Left lung (tissue), 10 donors: ENCODE results near the gene KHDC4. TPM values are rescaled to one million over a fixed set of nuclear protein-coding genes. Genes with fewer than 3 reads are reported as not detected.

Source experiments
- ATAC-seq: fragments of 200-7000 bp; cut with Tn5 transposase; one replicate; pipeline ENCODE4 v1.9.1; 2020; ENCODE audit warnings: moderate library complexity
- DNase-seq, 4 donors: peaks; one replicate each; pipeline ENCODE4 v3.0.0-alpha.2; 2013 to 2020
- H3K27ac ChIP-seq, 2 donors: fragments of 200-600 bp; sonication (generic) in 1 of 2; one replicate each; pipeline versions ENCODE4 v1.5.0 to v1.8.0; 2020 to 2021
- H3K27me3 ChIP-seq, 2 donors: fragments of 200-600 bp; sonication (generic) in 1 of 2; one replicate each; pipeline versions ENCODE4 v1.5.0 to v1.8.0; 2020 to 2021
- H3K36me3 ChIP-seq, 2 donors: fragments of 200-600 bp; sonication (generic) in 1 of 2; one replicate each; pipeline versions ENCODE4 v1.5.0 to v1.8.0; 2020 to 2021
- H3K4me1 ChIP-seq, 2 donors: fragments of 200-600 bp; one replicate each; pipeline ENCODE4 v1.8.0; 2021
- H3K4me3 ChIP-seq, 2 donors: fragments of 200-600 bp; sonication (generic) in 1 of 2; one replicate each; pipeline versions ENCODE4 v1.5.0 to v1.8.0; 2020 to 2021; ENCODE audit warnings: mild to moderate bottlenecking in 1 of 2
- H3K9me3 ChIP-seq, 2 donors: fragments of 200-600 bp; sonication (generic) in 1 of 2; one replicate each; pipeline versions ENCODE4 v1.5.0 to v1.8.0; 2020 to 2021
- CTCF ChIP-seq, 2 donors: fragments of 200-600 bp; sonication (generic) in 1 of 2; IDR thresholded peaks; one replicate each; pipeline versions ENCODE4 v1.5.0 to v1.8.0; 2021; ENCODE audit warnings: antibody characterized with exemption in 2 of 2
- intact Hi-C, 2 donors: fragments of 100-400 bp; cut with DNase I; formaldehyde crosslinking; loops; one replicate each; pipeline versions ENCODE4 v1.11.2 to v1.14.2; 2022
- polyA plus RNA-seq, 6 donors: library from polyadenylated mRNA; unstranded; fragments of 120-200 nt; gene quantifications; one replicate each; pipeline ENCODE4 v1.2.1, GENCODE V29; 2013; ENCODE audit not compliant: insufficient read length in 6 of 6
- total RNA-seq, 2 donors: library from RNA; stranded (reverse); fragmentation: NEBNext Ultra II Directional; extraction: Animal tissue kit (Norgen Biotek cat#: 25700); gene quantifications; one replicate each; pipeline ENCODE4 v1.2.1, GENCODE V29; 2021
- donor health status: DM: no; HTN: yes; CAD: no.
- donor health status: DM: no; HTN: no; CAD: no.

Gene KHDC4
- total and polyA plus RNA-seq, 8 donors = 38.2 to 86.8 (median 72.6) TPM

DNA sequence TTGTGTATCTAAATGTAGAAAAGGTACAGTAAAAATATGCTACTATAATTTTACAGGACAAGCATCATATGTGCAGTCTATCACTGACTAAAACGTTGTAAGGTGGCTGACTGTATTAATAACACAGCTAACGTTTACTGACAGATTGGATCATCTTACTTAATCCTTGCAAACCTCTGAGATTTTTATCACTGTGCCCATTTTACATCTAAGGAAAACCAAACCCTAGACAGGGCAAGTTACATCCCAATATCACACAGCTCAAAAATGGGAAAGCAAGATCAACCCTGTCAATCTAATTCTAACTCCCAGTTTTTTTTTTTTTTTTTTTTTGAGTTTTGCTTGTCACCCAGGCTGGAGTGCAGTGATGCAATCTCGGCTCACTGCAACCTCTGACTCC lies 15.6 kb downstream of the KHDC4 start:
- no peaks in the 10 kb centered on the region for H3K27me3 ChIP-seq
- H3K4me3 ChIP-seq = no peak overlapping the region
- TF ChIP-seq CTCF (IDR thresholded peaks at IDR 0.05) = no peak
- H3K27ac ChIP-seq = no peak overlapping the region
- intact Hi-C loops = no loop called here
- no peaks in the 10 kb centered on the region for H3K4me1 ChIP-seq
- no peak for DNase-seq
- H3K9me3 ChIP-seq = no peaks in the 10 kb centered on the region
- peaks cover 9 to 100% of the 10 kb centered on the region in 2 donors for H3K36me3 ChIP-seq
- no peak for ATAC-seq

DNA sequence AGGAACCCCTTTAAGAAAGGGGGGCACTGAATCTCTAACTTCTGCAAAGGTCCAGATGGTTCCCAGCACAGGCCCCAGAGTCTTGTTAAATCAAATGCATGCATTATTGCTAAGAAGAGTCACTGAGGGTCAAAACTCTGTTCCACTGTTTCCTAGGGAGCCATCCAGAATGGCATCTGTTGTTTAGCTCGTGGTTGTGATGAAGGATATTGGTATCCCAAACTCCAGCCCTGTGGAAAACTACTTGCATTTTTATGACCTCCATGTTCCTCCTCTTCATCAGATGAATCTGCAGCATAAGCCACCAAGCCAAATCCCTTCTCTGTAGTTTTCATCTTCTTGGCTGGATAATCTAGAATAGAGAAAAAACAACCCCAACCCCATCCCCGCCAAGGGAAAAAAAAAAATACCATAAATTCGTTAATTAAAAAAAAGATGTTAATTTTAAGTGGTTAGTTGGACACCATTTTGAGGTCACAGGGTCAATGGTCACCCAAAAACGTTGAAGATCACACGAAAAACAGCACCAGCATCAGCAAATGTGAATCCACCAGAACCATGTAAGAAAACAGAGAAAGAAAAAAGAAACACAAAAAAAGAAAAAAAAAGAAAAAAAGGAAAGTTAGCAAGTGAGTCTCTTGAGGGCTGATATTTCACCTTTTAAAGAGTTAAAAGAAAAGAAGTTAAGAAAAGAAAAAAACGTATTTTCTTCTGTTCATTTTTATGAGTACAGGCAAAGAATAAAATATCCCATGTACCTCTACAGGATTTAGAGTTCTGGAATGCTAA lies 20.1 kb downstream of the KHDC4 start:
- intact Hi-C loops = no loop called here
- ATAC-seq = no peak
- no peak for DNase-seq
- no peak overlapping the region for H3K27ac ChIP-seq
- peaks cover 4 to 26% of the 10 kb centered on the region in 2 donors for H3K4me1 ChIP-seq
- H3K36me3 ChIP-seq = peaks cover 0 to 79% of the 10 kb centered on the region in 2 donors
- H3K27me3 ChIP-seq = no peaks in the 10 kb centered on the region
- no peak for TF ChIP-seq CTCF (IDR thresholded peaks at IDR 0.05)
- H3K4me3 ChIP-seq = no peak overlapping the region
- H3K9me3 ChIP-seq = no peaks in the 10 kb centered on the region

DNA sequence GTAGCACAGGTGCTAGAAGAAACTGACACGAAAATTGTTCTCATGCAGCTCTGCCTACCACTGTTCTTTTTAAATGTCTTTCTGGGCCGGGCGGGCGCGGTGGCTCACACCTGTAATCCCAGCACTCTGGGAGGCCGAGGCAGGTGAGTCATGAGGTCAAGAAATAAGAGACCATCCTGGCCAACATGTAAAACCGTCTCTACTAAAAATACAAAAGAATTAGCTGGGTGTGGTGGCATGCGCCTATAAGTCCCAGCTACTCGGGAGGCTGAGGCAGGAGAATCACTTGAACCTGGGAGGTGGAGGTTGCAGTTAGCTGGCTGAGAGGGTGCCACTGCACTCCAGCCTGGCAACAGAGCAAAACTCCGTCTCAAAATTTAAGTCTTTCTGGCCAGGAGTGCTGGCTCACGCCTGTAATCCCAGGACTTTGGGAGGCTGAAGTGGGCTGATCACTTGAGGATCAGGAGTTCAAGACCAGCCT lies 22.1 kb downstream of the KHDC4 start:
- Histone ChIP-seq H3K9me3 (no peaks in the 10 kb centered on the region), H3K27me3 (no peaks in the 10 kb centered on the region), H3K4me1 (peaks cover 4 to 30% of the 10 kb centered on the region in 2 donors), H3K4me3 (no peak overlapping the region), H3K27ac (peak overlapping the region; percentile 88 to 92), H3K36me3 (peaks cover 4 to 79% of the 10 kb centered on the region in 2 donors)
- intact Hi-C loops = no loop called here
- ATAC-seq = peak; percentile 1
- no peak for TF ChIP-seq CTCF (IDR thresholded peaks at IDR 0.05)
- no peak for DNase-seq

DNA sequence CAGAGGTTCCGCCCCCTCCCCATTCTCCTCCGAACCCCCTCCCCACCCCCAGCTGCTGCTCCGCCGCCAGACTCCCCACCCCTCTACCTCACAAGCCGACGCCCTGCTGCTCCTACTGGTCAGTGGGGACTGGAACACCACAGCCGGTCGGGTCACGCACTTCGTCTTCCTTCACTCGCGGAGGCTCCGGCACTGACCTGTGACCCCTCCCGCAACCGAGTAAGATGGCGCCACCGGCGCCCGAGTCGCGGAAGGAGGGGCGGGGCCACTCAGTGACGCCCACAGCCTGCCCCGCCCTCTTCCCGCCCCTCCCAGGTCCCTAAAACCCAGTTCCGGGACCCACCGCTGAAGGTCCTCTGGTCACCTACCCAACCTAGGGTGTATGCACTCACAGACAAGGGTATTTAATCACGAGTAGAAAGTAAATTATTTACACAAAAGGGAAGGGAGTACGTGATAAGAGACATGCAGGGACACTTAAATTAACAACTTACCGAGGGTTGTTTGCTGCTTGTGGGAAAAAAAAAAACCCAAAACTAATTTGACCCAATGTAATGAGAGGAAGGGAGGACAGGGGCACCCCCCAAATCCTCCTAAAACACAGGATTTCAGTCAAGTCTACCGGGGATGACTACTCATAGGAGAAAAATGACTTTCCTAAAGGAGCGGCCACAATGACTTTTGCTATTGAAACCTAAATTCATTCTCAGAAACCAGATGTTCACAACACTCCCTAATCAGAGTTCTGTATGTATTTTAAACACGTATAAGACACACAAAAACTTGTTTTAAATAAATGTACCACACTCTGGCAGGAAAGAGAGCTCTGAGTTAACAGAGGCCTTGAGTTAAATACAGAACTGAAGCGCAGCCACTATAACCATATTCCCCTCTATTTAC lies 22.8 kb downstream of the KHDC4 start, which contains the start of gene RIT1:
Gene RIT1 (minus strand): TSS at position 194 of the 900 bp plus-strand sequence. CDS start 588 bp downstream, outside the sequence.
- DNase-seq = peak; percentile 80 to 97 (median 92)
- H3K36me3 ChIP-seq = peaks cover 6 to 79% of the 10 kb centered on the region in 2 donors
- intact Hi-C loops = no loop called here

More for the DNA sequence above, 22.8 kb downstream of the KHDC4 start, which contains the start of gene RIT1:
- ATAC-seq = peak; percentile 96
- Histone ChIP-seq H3K27me3 (no peaks in the 10 kb centered on the region), H3K4me3 (peak within 1 kb of the TSS; percentile 64 to 78), H3K4me1 (peaks cover 4 to 30% of the 10 kb centered on the region in 2 donors), H3K27ac (peak within 1 kb of the TSS; percentile 88 to 92), H3K9me3 (no peaks in the 10 kb centered on the region)
- TF ChIP-seq CTCF (IDR thresholded peaks at IDR 0.05) = no peak
